Neuron (in vitro differentiated cells): Measurements from ENCODE around the gene DDX50.
"Not testable (repeated sequence)": the region's sequence is repeated elsewhere in the genome, so short reads cannot be mapped to it uniquely, and the experiment has no call there.

Experiments
- H2AFZ ChIP-seq: one replicate; pipeline ENCODE4 v1.6.1; 2013; ENCODE audit warnings: low read depth, mild to moderate bottlenecking, inconsistent platforms, low read length, moderate library complexity
- H3K27me3 ChIP-seq: one replicate; pipeline ENCODE4 v1.6.1; 2013; ENCODE audit warnings: low read length; ENCODE audit not compliant: insufficient read depth
- H3K36me3 ChIP-seq: one replicate; pipeline ENCODE4 v1.6.1; 2013; ENCODE audit warnings: low read length; ENCODE audit not compliant: insufficient read depth
- H3K4me1 ChIP-seq: one replicate; pipeline ENCODE4 v1.6.1; 2013; ENCODE audit warnings: low read length; ENCODE audit not compliant: insufficient read depth
- H3K4me3 ChIP-seq: 2 replicates; pipeline ENCODE4 v1.5.1; 2013; ENCODE audit warnings: mild to moderate bottlenecking, low read length, moderate library complexity
- H3K9me3 ChIP-seq: one replicate; pipeline ENCODE4 v1.6.1; 2013; ENCODE audit warnings: low read length

Gene DDX50

GRCh38 chr10:68929888-68930287, 28.8 kb downstream of the DDX50 start:
- peaks cover 57% of the 10 kb centered on the region for H3K36me3 ChIP-seq
- not testable (repeated sequence) for H3K27me3 ChIP-seq, H2AFZ ChIP-seq, H3K4me1 ChIP-seq, H3K4me3 ChIP-seq, H3K9me3 ChIP-seq

- H3K36me3 ChIP-seq: peaks cover 59% of the 10 kb centered on the region
- not testable (repeated sequence) for H3K4me3 ChIP-seq, H3K27me3 ChIP-seq, H3K4me1 ChIP-seq, H2AFZ ChIP-seq, H3K9me3 ChIP-seq
These were observed 31.7 kb downstream of the DDX50 start for GRCh38 chr10:68932860-68933259.

GRCh38 chr10:68934994-68935393, 33.9 kb downstream of the DDX50 start:
- no peak overlapping the region for H3K4me3 ChIP-seq
- H3K27me3 ChIP-seq: no peaks in the 10 kb centered on the region
- no peaks in the 10 kb centered on the region for H3K9me3 ChIP-seq
- no peaks in the 10 kb centered on the region for H3K4me1 ChIP-seq
- H2AFZ ChIP-seq: no peak overlapping the region
- H3K36me3 ChIP-seq: peaks cover 67% of the 10 kb centered on the region

GRCh38 chr10:68938117-68938516, 37.0 kb downstream of the DDX50 start:
- H3K27me3 ChIP-seq: no peaks in the 10 kb centered on the region
- H3K9me3 ChIP-seq: no peaks in the 10 kb centered on the region
- no peaks in the 10 kb centered on the region for H3K4me1 ChIP-seq
- H2AFZ ChIP-seq: no peak overlapping the region
- H3K36me3 ChIP-seq: peaks cover 66% of the 10 kb centered on the region
- H3K4me3 ChIP-seq: no peak overlapping the region

- Histone ChIP-seq H3K4me1 (no peaks in the 10 kb centered on the region), H2AFZ (no peak overlapping the region), H3K9me3 (no peaks in the 10 kb centered on the region), H3K36me3 (peaks cover 68% of the 10 kb centered on the region), H3K27me3 (no peaks in the 10 kb centered on the region), H3K4me3 (no peak overlapping the region)
These were observed 37.8 kb downstream of the DDX50 start for GRCh38 chr10:68938884-68939283.

GRCh38 chr10:68940917-68941316, 39.8 kb downstream of the DDX50 start:
- not testable (repeated sequence) for H2AFZ ChIP-seq, H3K4me3 ChIP-seq, H3K4me1 ChIP-seq, H3K9me3 ChIP-seq, H3K27me3 ChIP-seq
- peaks cover 61% of the 10 kb centered on the region for H3K36me3 ChIP-seq

- Histone ChIP-seq H3K27me3 (no peaks in the 10 kb centered on the region), H3K4me1 (no peaks in the 10 kb centered on the region), H3K36me3 (peaks cover 36% of the 10 kb centered on the region), H3K9me3 (no peaks in the 10 kb centered on the region), H3K4me3 (no peak overlapping the region), H2AFZ (no peak overlapping the region)
These were observed 49.5 kb downstream of the DDX50 start for GRCh38 chr10:68950598-68950997.

- Histone ChIP-seq H3K36me3 (peaks cover 7% of the 10 kb centered on the region), H3K9me3 (no peaks in the 10 kb centered on the region), H3K4me1 (peaks cover 7% of the 10 kb centered on the region), H3K27me3 (no peaks in the 10 kb centered on the region), H2AFZ (no peak overlapping the region), H3K4me3 (peak overlapping the region; percentile 87)
These were observed 53.8 kb downstream of the DDX50 start for GRCh38 chr10:68954904-68955303.

- Histone ChIP-seq H3K4me3 (peak overlapping the region; percentile 87), H3K4me1 (peaks cover 7% of the 10 kb centered on the region), H3K27me3 (no peaks in the 10 kb centered on the region), H2AFZ (peak overlapping the region; percentile 87), H3K36me3 (peaks cover 10% of the 10 kb centered on the region), H3K9me3 (no peaks in the 10 kb centered on the region)
These were observed 54.3 kb downstream of the DDX50 start for GRCh38 chr10:68955355-68955831.

GRCh38 chr10:68955832-68956532, 54.9 kb downstream of the DDX50 start, which contains the start of gene DDX21:
Gene DDX21, plus strand, starts transcription at chr10:68956170. Its CDS starts 56 bp downstream, at chr10:68956226.
- Histone ChIP-seq H3K36me3 (peaks cover 14% of the 10 kb centered on the region), H3K27me3 (no peaks in the 10 kb centered on the region), H3K9me3 (no peaks in the 10 kb centered on the region), H3K4me3 (peak within 1 kb of the TSS; percentile 87), H2AFZ (peak within 1 kb of the TSS; percentile 87), H3K4me1 (peaks cover 7% of the 10 kb centered on the region)

GRCh38 chr10:68957284-68957615, 56.1 kb downstream of the DDX50 start:
- no peaks in the 10 kb centered on the region for H3K9me3 ChIP-seq
- H2AFZ ChIP-seq: no peak overlapping the region
- peak overlapping the region; percentile 87 for H3K4me3 ChIP-seq
- no peaks in the 10 kb centered on the region for H3K27me3 ChIP-seq
- H3K4me1 ChIP-seq: peaks cover 7% of the 10 kb centered on the region
- H3K36me3 ChIP-seq: peaks cover 24% of the 10 kb centered on the region

- peaks cover 7% of the 10 kb centered on the region for H3K4me1 ChIP-seq
- H3K36me3 ChIP-seq: peaks cover 28% of the 10 kb centered on the region
- H3K9me3 ChIP-seq: no peaks in the 10 kb centered on the region
- no peak overlapping the region for H2AFZ ChIP-seq
- H3K4me3 ChIP-seq: peak overlapping the region; percentile 87
- H3K27me3 ChIP-seq: no peaks in the 10 kb centered on the region
These were observed 56.5 kb downstream of the DDX50 start for GRCh38 chr10:68957654-68958053.

GRCh38 chr10:68959695-68960527, 58.8 kb downstream of the DDX50 start:
- peaks cover 45% of the 10 kb centered on the region for H3K36me3 ChIP-seq
- H3K27me3 ChIP-seq: no peaks in the 10 kb centered on the region
- peaks cover 7% of the 10 kb centered on the region for H3K4me1 ChIP-seq
- no peaks in the 10 kb centered on the region for H3K9me3 ChIP-seq
- H3K4me3 ChIP-seq: no peak overlapping the region
- H2AFZ ChIP-seq: no peak overlapping the region
